GM18868 (cell line): ENCODE data around the gene COX6A2.

Source experiments
- ATAC-seq: cut with Tn5 transposase; IDR thresholded peaks from one replicate; pipeline ENCODE4 v1.9.1; 2021; ENCODE audit warnings: mild to moderate bottlenecking, moderate library complexity; ENCODE audit not compliant: unreplicated experiment

The COX6A2 gene

DNA sequence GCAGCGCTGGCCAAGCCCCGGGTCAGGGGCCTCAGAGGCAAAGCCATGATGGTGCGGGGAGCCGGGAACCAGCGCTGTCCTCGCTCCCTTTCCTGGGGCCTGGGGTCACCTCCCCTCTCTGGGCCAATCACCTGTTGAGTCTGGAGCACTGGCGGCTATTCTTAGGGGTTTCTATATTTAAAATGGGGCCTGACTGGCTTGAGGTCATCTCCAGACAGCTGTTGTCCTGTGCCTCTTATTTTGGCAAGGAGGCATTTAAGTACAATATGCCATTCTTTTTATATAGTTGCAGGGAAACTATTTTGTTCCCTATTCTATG, at the start of gene COX6A2:
TSS of gene COX6A2 (minus strand) at position 82 of the 319 bp plus-strand sequence. CDS start at position 47, 35 bp downstream.
- no peak for ATAC-seq

DNA sequence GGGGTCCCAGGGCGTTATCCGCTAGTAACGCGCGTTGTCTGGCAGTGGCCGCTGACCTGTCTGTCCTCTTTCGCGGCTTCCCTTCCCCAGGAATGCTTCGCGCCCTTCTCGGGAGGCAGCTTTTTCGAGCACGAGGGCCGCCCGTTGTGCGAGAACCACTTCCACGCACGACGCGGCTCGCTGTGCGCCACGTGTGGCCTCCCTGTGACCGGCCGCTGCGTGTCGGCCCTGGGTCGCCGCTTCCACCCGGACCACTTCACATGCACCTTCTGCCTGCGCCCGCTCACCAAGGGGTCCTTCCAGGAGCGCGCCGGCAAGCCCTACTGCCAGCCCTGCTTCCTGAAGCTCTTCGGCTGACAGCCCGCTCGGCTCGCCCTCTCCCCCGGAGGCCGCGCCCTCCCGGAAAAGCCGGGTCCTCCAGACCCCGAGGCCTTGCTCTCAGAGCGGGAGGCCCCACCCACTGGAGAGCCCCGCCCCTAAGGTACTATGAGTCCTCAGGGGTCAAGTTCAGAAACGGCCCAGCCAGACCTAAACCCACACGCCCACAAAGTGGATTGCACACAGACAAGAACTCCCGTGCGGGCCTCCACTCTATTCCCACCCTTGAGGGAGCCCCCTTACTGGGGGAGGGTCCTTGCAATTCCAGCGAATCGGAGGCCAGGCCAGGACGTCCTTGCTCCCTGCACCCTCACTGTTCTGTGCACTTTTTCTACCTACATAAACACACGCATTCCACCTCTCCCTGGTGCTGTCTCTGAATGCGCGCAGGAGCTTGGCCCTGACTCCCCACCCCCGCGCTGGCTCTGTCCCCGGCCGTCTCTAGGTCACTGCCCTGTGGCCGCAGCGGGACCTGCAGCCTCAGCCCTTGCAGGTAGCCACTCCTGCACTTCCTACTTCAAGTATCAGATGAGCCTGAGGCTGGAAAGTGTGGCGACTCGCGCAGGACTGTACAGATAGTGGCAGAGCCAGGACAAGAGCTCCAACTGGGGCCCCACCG, 49.4 kb upstream of the COX6A2 start:
- peak; percentile 23 for ATAC-seq

GRCh38 chr16:31476303-31477219, 48.4 kb upstream of the COX6A2 start:
- peak; percentile 58 for ATAC-seq

GRCh38 chr16:31475946-31476302, 47.8 kb upstream of the COX6A2 start:
- no peak for ATAC-seq

DNA sequence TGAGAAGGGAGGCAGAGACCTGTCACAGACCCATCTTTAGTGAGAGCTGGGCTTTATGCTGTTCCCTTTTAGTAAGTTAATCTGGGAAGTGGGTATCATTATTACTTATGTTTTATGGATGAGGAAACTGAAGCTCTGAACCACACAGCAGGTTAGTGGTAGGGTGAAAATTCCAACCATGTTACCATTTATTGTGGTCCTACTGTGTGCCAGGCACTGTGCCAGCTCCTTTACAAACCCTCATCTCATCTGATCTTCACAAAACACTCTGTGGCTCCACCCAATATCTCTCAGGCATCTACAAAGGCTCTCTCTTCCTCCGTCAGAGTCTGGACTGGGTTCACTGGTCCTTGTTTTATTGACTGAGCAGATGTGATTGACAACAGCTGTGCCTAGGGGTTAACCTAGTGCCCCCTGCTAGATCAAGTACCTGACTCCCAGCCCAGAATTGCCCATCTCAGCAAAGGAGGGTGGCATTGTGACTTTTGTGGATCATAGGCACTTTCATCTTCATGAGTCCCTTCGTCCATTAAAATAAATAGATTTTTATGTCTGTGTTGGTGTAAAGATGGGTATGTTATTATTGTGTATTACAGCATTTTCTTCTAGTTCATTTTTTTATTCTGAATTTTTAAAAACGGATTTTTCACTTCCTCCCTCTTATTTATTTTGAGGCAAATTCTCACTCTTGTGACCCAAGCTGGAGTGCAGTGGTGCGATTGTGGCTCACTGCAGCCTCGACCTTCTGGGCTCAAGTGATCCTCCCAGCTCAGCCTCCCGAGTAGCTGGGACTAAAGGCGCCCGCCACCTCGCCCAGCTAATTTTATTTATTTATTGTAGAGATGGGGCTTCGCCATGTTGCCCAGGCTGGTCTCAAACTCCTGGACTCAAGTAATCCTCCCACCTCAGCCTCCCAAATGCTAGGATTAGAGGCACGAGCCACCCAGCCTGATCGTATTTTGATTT, 46.9 kb upstream of the COX6A2 start:
- ATAC-seq, result no peak

DNA sequence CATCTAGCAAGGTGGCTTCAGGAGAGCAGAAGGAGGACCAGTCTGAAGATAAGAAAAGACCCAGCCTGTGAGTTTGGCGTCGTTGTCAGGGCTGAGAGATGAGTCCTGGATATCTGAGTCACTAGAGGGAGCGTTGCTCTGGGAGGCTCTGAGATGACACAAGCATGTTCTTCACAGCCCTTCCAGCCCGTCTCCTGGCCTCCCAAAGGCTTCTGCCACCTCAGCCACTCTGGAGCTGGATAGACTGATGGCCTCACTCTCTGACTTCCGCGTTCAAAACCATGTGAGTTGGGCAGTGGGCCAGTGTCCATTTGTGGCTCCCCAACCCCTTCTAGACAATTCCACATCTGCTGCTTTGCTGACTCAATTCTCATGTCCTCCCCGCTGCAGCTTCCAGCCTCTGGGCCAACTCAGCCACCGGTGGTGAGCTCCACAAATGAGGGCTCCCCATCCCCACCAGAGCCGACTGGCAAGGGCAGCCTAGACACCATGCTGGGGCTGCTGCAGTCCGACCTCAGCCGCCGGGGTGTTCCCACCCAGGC, 46.1 kb upstream of the COX6A2 start:
- no peak for ATAC-seq

- ATAC-seq, result no peak
Observed at GRCh38 chr16:31473264-31473984, 45.3 kb upstream of the COX6A2 start.

- ATAC-seq, result no peak
Observed at GRCh38 chr16:31472709-31473203, 44.6 kb upstream of the COX6A2 start.

DNA sequence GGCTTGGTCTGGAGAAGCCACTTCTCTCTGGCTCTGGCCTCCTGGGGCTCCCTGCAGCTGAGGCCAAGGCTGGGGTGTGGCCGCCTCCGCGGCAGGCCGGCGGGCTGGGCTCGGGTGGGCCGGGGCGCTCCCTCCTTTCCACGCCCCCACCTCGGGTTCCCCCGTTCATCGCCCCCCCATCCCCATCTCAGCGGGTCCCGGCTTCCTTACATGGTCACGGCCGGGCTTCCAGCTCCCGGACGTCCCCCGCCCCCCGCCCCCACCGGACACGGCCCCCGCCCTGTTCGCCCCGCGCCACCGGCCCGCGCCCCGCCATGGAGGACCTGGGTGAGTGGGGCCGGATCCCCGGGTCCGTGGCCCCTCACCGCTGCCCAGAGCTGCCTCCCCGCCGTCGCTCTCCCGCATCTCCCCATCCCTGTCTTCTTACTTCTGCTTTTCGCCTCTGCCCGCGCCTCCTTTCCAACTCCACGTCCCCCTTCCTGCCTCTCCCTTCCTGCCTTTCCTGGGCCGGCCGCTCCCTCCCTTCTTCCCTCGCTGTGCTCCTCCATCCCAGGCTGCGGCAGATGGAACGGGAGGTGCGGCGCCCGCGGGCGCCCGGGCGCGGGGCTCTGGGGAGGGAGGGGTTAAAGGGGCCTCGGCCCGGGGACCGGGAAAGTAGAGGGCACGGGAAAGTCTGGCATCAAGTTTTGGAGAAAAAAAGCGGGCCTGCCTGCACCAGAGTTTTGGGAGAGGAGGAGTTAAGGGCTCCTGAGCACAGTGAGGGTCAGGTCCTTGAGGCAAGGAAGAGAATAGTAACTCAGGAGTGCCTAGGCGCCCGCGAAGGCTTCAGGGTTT, 43.9 kb upstream of the COX6A2 start, which contains the start of gene TGFB1I1:
TSS of gene TGFB1I1 (plus strand) at position 278 of the 834 bp plus-strand sequence. CDS start at position 315, 37 bp downstream.
- no peak for ATAC-seq

GRCh38 chr16:31471241-31471874, 43.2 kb upstream of the COX6A2 start:
- ATAC-seq, result no peak

DNA sequence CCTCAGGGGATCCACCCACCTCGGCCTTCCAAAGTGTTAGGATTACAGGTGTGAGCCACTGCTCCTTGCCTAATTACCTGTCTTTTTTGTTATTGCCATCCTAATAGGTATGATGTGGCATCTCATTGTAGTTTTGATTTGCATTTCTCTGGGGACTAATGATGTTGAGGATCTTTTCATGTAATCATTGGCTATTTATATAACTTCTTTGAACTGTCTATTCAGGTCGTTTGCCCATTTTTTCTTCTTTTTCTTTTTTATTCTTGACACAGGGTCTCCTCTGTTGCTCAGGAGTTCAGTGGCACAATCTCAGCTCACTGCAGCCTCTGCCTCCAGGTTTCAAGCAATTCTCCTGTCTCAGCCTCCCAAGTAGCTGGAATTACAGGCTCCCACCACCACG, 42.5 kb upstream of the COX6A2 start:
- ATAC-seq, result no peak

GRCh38 chr16:31467858-31468257, 39.7 kb upstream of the COX6A2 start:
- ATAC-seq, result no peak

DNA sequence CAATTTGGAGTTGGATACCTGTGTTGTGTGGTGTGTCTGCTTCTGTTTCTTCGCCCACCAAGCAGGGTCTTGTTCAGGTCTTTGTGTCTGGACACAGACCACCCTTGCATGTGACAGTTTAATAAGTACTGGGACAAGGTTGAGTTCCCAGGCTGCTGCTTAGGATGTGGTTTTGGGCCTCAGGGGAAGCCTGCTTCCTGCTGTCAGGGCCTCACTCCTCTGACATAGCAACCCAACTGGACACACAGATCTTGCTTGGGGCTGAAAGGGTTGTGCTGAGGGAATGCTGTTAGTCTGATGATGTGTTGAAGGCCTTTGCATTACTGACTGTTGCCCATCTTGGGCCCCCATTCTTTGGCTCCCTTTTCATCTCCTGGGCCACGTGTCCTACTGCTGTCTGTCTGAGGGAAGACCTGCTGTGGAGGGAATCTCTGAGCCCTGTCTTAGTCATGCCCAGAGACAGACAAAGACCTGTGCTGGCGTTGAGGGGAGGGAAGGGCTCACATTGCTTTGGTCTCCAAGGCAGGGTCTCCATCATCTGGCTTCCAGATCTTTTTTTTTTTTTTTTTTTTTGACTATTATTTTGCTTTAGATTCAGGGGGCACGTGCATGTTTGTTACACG, 39.1 kb upstream of the COX6A2 start:
- ATAC-seq, result no peak

DNA sequence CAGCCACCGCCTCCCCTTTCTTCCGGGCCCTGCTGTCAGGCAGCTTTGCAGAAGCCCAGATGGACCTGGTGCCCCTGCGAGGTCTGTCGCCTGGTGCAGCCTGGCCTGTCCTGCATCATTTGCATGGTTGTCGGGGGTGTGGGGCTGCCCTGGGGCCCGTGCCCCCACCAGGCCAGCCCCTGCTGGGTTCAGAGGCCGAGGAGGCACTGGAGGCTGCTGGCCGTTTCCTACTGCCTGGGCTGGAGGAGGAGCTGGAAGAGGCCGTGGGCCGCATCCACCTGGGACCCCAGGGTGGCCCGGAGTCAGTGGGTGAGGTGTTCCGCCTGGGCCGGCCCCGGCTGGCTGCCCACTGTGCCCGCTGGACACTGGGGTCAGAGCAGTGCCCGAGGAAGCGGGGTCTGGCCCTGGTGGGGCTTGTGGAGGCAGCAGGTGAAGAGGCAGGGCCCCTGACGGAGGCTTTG, 38.3 kb upstream of the COX6A2 start:
- ATAC-seq, result no peak

DNA sequence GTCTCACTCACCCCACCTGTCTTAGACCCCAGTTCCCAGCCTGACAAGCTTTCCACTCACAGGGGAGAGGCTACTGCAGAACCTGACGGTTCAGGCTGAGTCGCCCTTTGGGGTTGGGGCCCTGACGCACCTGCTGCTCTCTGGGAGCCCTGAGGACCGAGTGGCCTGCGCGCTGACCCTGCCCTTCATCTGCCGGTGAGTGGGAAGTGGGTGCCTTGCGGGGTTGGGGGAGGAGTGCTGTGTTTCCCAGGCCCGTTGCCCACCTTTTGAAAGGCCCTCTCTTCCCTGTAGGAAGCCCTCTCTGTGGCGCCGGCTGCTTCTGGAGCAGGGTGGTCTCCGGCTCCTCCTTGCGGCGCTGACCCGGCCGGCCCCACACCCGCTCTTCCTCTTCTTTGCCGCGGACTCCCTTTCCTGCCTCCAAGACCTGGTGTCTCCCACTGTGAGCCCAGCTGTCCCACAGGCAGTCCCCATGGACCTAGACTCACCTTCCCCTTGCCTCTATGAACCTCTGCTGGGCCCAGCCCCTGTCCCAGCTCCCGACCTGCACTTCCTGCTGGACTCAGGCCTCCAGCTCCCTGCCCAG, 37.7 kb upstream of the COX6A2 start:
- no peak for ATAC-seq

DNA sequence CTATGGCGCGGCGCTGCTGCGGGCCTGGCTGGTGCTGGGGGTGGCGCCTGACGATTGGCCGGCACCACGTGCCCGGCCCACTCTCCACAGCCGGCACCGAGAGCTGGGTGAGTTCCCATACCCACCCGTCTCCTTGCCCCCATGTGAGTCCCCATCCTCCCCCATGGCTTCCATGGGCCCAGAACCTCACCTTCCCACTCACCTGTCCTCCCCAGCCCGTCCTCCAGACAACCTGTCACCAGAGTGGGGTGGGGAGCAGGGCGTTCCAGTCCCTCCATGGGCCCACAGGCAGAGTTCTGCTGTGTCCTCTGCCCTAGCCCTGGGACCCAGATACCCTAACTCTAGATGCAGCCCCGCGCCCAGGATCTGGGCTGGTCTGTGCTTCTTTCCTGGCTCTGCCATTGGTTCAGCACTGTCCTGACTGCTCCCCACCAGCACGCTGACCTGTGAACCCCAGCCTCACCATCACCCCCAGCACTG, 36.7 kb upstream of the COX6A2 start:
- no peak for ATAC-seq

DNA sequence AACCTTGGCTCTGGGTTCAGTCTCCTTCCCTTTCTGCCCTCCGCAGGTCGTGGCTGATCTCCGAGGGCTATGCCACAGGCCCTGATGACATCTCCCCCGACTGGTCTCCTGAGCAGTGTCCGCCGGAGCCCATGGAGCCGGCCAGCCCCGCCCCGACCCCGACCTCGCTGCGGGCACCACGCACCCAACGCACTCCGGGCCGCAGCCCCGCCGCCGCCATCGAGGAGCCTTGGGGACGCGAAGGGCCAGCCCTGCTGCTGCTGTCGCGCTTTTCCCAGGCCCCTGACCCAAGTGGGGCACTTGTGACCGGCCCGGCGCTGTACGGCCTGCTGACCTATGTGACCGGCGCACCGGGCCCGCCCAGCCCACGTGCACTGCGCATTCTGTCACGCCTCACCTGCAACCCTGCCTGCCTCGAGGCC, 36.2 kb upstream of the COX6A2 start:
- no peak for ATAC-seq
